Liver (tissue), 3 donors: ENCODE measurements around the gene SENP1.

Experiments used
- CTCF ChIP-seq: fragments of 150-350 bp; IDR thresholded peaks from 2 replicates; pipeline ENCODE4 v1.5.1; 2017; ENCODE audit warnings: improper control_type of control experiment, low read depth, low read length; ENCODE audit not compliant: missing input control
- EGR1 ChIP-seq, 2 donors: IDR thresholded peaks; 2 replicates each; pipeline ENCODE4 v1.6.1; 2016 to 2018; ENCODE audit warnings: antibody characterized with exemption in 2 of 2, low read depth in 2 of 2
- FOXA1 ChIP-seq: IDR thresholded peaks from 2 replicates; pipeline ENCODE4 v1.6.1; 2016; ENCODE audit warnings: antibody characterized with exemption
- GABPA ChIP-seq, 2 donors: IDR thresholded peaks in 1 of 2; conservative IDR thresholded peaks in 1 of 2; 2 replicates each; pipeline ENCODE4 v1.6.1; 2016; ENCODE audit warnings: antibody characterized with exemption in 2 of 2, mild to moderate bottlenecking in 1 of 2, moderate library complexity in 1 of 2
- HNF4A ChIP-seq, 2 donors: conservative IDR thresholded peaks; 2 replicates each; pipeline ENCODE4 v1.6.1; 2016; ENCODE audit warnings: antibody characterized with exemption in 2 of 2, mild to moderate bottlenecking in 2 of 2
- JUND ChIP-seq, 2 donors: IDR thresholded peaks; 2 replicates each; pipeline ENCODE4 v1.6.1; 2016; ENCODE audit warnings: antibody characterized with exemption in 2 of 2
- MAX ChIP-seq: IDR thresholded peaks from 2 replicates; pipeline ENCODE4 v1.6.1; 2016; ENCODE audit warnings: antibody characterized with exemption
- RAD21 ChIP-seq, 2 donors: IDR thresholded peaks; 2 replicates each; pipeline ENCODE4 v1.6.1; 2016; ENCODE audit warnings: antibody characterized with exemption in 2 of 2, mild to moderate bottlenecking in 2 of 2
- REST ChIP-seq: IDR thresholded peaks from 2 replicates; pipeline ENCODE4 v1.6.1; 2016; ENCODE audit warnings: antibody characterized with exemption, mild to moderate bottlenecking
- RXRA ChIP-seq, 2 donors: IDR thresholded peaks; 2 replicates each; pipeline ENCODE4 v1.6.1; 2017 to 2018; ENCODE audit warnings: antibody characterized with exemption in 2 of 2, mild to moderate bottlenecking in 1 of 2
- SP1 ChIP-seq: IDR thresholded peaks from 2 replicates; pipeline ENCODE4 v1.6.1; 2018; ENCODE audit warnings: antibody characterized with exemption, mild to moderate bottlenecking
- TAF1 ChIP-seq: conservative IDR thresholded peaks from 2 replicates; pipeline ENCODE4 v1.6.1; 2016; ENCODE audit warnings: antibody characterized with exemption, mild to moderate bottlenecking
- YY1 ChIP-seq: IDR thresholded peaks from 2 replicates; pipeline ENCODE4 v1.6.1; 2016; ENCODE audit warnings: antibody characterized with exemption, mild to moderate bottlenecking
- ZBTB33 ChIP-seq: IDR thresholded peaks from 2 replicates; pipeline ENCODE4 v1.6.1; 2016; ENCODE audit warnings: antibody characterized with exemption
- donor health status: healthy.
- donor health status: healthy.

DNA sequence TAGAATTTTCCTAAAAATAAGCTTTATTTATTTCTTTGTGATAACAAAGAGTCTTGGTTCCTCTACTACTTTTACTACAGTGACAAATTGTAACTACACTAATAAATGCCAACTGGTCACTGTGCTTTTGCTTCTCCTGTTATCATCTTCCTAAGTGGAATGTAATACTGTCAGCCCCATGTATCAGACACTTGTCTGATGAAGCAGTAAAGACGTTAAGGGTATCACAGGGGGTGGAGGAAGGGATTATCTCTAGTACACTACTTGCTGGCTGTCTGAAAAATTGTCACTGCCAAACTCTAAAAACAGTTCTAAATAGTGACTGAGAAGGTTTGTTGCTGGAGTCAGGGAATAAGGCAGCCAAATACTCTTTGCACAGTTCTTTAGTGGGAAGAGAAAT, 40.1 kb upstream of the SENP1 start:
- no peak for TF ChIP-seq MAX
- TF ChIP-seq CTCF = no peak
- TF ChIP-seq REST = no peak
- no peak for TF ChIP-seq RAD21 (IDR thresholded peaks at IDR 0.05)
- no peak for TF ChIP-seq TAF1
- TF ChIP-seq HNF4A (conservative IDR thresholded peaks at IDR 0.05) = no peak
- TF ChIP-seq SP1 = no peak
- no peak for TF ChIP-seq GABPA (IDR thresholded peaks at IDR 0.05 in 1 of 2, conservative IDR thresholded peaks at IDR 0.05 in 1 of 2)
- TF ChIP-seq JUND (IDR thresholded peaks at IDR 0.05) = no peak
- TF ChIP-seq RXRA (IDR thresholded peaks at IDR 0.05) = no peak
- no peak for TF ChIP-seq FOXA1
- no peak for TF ChIP-seq EGR1 (IDR thresholded peaks at IDR 0.05; ENCODE audit: low read depth in 2 of 2)
- TF ChIP-seq YY1 = no peak
- no peak for TF ChIP-seq ZBTB33
